Stomach (tissue), 4 donors: ENCODE data around the gene XYLT1.

Experiments used
- POLR2A ChIP-seq, 4 donors: fragments of 450-650 bp; IDR thresholded peaks; one replicate each; pipeline ENCODE4 v1.6.1; 2016; ENCODE audit warnings: antibody characterized with exemption in 4 of 4, control low read depth in 2 of 4, mild to moderate bottlenecking in 1 of 4, moderate library complexity in 1 of 4
- TF ChIP-seq, protein P1 (sequence below), 7 experiments: fragments of 450-650 bp in 4 of 7; fragments of 200-600 bp in 3 of 7; sonication (generic) in 3 of 7; IDR thresholded peaks; one replicate each; pipeline ENCODE4 v1.5.1; 2016 to 2019; ENCODE audit warnings: antibody characterized with exemption in 7 of 7, control low read depth in 2 of 7, mild to moderate bottlenecking in 1 of 7

DNA sequence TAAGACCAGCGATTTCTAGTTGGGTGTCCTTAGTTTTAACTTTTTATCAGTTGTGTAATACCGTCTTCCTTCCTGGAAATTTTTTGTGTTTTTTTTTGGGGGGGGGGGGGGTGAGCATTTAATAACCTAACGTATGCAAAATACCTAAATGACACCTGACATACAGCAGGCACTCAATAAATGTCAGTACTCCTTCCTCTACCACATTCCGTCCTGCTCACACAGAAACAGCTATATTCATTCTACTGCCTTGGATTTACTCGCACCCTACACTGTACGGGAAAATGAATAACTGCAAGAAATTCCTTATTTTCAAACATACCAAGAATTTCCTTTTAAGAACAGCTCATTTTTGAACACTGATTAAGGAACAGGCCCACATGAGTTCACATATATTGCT lies 5.3 kb downstream of the XYLT1 start:
- TF ChIP-seq, protein P1, sequence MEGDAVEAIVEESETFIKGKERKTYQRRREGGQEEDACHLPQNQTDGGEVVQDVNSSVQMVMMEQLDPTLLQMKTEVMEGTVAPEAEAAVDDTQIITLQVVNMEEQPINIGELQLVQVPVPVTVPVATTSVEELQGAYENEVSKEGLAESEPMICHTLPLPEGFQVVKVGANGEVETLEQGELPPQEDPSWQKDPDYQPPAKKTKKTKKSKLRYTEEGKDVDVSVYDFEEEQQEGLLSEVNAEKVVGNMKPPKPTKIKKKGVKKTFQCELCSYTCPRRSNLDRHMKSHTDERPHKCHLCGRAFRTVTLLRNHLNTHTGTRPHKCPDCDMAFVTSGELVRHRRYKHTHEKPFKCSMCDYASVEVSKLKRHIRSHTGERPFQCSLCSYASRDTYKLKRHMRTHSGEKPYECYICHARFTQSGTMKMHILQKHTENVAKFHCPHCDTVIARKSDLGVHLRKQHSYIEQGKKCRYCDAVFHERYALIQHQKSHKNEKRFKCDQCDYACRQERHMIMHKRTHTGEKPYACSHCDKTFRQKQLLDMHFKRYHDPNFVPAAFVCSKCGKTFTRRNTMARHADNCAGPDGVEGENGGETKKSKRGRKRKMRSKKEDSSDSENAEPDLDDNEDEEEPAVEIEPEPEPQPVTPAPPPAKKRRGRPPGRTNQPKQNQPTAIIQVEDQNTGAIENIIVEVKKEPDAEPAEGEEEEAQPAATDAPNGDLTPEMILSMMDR (IDR thresholded peaks at IDR 0.05) = no peak
- no peak for TF ChIP-seq POLR2A (IDR thresholded peaks at IDR 0.05)
